22Rv1 (cell line): ENCODE measurements around the gene TSPAN14.

ENCODE experiments used
- H3K27ac ChIP-seq: fragments of 450-650 bp; 2 replicates; pipeline ENCODE4 v1.5.1; 2017
- ZFX ChIP-seq: fragments of 450-650 bp; IDR thresholded peaks from 2 replicates; pipeline ENCODE4 v1.6.1; 2017; ENCODE audit warnings: antibody characterized with exemption, borderline replicate concordance
- TF ChIP-seq, protein P1 (sequence below): fragments of 450-650 bp; IDR thresholded peaks from 2 replicates; pipeline ENCODE4 v1.5.1; 2017; ENCODE audit warnings: mild to moderate bottlenecking

The TSPAN14 gene

GRCh38 chr10:80515511-80515910 is 61.4 kb downstream of the TSPAN14 start:
- TF ChIP-seq ZFX = no peak
- TF ChIP-seq, protein P1, sequence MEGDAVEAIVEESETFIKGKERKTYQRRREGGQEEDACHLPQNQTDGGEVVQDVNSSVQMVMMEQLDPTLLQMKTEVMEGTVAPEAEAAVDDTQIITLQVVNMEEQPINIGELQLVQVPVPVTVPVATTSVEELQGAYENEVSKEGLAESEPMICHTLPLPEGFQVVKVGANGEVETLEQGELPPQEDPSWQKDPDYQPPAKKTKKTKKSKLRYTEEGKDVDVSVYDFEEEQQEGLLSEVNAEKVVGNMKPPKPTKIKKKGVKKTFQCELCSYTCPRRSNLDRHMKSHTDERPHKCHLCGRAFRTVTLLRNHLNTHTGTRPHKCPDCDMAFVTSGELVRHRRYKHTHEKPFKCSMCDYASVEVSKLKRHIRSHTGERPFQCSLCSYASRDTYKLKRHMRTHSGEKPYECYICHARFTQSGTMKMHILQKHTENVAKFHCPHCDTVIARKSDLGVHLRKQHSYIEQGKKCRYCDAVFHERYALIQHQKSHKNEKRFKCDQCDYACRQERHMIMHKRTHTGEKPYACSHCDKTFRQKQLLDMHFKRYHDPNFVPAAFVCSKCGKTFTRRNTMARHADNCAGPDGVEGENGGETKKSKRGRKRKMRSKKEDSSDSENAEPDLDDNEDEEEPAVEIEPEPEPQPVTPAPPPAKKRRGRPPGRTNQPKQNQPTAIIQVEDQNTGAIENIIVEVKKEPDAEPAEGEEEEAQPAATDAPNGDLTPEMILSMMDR = no peak
- no peak overlapping the region for H3K27ac ChIP-seq

DNA sequence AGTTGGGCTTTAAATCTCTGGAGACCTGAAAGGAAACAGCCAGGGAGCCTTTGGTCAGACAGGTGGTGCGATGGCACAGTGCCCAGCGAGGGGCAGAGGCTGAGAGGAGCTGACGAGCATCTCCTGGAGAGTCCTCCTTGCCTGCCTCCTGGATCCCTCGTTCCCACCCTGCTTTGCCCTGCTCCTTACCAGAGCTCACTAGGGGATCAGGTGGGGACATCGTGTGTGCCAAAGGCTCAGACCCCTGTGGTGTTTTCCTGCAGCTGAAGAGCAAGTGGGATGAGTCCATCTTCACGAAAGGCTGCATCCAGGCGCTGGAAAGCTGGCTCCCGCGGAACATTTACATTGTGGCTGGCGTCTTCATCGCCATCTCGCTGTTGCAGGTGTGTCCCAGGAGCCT is 61.8 kb downstream of the TSPAN14 start:
- H3K27ac ChIP-seq = no peak overlapping the region
- TF ChIP-seq ZFX = no peak
- TF ChIP-seq, protein P1 = no peak

DNA sequence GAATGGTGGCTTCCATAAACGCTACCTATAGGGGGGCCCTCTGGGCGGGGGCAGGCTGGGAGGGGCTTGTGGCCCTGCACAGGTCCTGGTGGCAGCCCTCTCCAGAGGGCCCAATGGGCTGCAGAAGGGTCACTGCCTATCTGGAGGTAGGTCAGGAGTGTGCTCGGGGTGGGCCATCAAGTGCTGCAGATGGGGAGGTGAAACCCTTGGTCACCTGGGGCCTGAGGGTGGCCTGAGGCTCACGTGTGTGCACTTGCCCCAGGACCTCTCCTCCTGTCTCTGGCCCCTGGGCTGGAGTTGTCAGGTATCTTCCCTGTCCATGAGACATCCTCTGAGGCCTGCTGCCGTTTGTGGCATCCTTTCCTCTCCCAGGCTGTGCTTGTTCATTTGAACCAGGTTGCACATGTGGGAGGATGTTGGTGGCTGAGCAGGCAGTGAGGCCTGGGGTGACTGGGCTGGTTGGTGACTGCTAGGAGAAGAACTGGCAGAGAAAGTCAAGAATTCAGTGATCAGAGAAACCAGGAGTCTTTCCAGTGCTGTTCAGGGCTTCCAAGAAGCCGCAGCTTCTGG is 62.5 kb downstream of the TSPAN14 start:
- H3K27ac ChIP-seq = no peak overlapping the region
- no peak for TF ChIP-seq ZFX
- TF ChIP-seq, protein P1 = no peak

- no peak overlapping the region for H3K27ac ChIP-seq
- TF ChIP-seq ZFX = no peak
- TF ChIP-seq, protein P1 = no peak
Measured at GRCh38 chr10:80517416-80518142, 63.5 kb downstream of the TSPAN14 start.

DNA sequence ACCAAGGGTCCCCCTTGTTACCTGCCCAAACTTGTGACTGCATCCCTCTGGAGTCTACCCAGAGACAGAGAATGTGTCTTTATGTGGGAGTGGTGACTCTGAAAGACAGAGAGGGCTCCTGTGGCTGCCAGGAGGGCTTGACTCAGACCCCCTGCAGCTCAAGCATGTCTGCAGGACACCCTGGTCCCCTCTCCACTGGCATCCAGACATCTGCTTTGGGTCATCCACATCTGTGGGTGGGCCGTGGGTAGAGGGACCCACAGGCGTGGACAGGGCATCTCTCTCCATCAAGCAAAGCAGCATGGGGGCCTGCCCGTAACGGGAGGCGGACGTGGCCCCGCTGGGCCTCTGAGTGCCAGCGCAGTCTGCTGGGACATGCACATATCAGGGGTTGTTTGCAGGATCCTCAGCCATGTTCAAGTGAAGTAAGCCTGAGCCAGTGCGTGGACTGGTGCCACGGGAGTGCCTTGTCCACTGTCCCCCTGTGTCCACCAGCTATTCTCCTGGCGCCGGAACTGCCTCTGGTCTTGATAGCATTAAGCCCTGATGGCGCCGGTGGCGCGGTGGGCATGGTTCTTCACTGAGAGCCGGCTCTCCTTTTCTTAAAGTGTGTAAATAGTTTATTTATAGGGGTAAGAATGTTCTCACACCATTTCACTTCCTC is 64.2 kb downstream of the TSPAN14 start:
- TF ChIP-seq ZFX = no peak
- TF ChIP-seq, protein P1 = no peak
- no peak overlapping the region for H3K27ac ChIP-seq

- no peak overlapping the region for H3K27ac ChIP-seq
Measured at GRCh38 chr10:80518807-80519360, 64.8 kb downstream of the TSPAN14 start.

More at GRCh38 chr10:80518807-80519360, 64.8 kb downstream of the TSPAN14 start:
- no peak for TF ChIP-seq ZFX
- TF ChIP-seq, protein P1 = no peak
